Measurements from ENCODE around the gene SKI. TPM values are rescaled to one million over a fixed set of nuclear protein-coding genes. Genes with fewer than 3 reads are reported as not detected.
A peak's percentile ranks its signal among the peaks of the same experiment; 100 is the strongest.

The SKI gene
- total RNA-seq, 1 donor from 2014 or later: 26.9 TPM

DNA sequence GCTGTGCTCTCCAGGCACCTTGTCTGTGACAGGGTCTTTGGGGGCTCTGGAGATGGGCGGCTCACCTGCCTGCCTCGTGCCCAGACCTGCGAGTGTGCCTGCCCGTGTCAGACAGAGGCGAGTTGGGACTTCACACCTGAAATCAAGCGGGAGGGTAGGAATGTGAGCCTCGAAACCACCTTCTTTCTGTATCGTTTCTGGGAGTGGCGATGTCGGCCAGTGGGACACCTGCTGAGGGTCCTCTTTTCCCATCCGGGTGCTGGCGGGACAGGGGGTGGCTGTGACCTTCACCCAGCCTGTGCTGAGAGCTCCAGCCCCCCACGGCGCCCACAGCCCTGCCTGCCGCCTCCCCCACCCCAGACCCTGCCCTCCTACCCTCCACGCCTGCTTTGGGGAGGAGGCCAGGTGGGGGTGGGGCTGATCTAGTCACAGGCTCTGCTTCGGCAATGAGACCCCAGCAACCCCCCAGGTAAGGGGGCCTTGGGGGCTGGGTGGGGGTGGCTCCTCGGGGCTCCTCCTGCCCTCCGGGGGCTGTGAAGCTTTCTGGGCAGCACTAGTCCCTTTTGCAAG, 17.9 kb upstream of the SKI start:
- no peaks in the 10 kb centered on the region for H3K27me3 ChIP-seq (ENCODE audit: control insufficient read depth, insufficient read depth, low read length)
- DNase-seq (ENCODE audit: low read depth): no peak
- TF ChIP-seq, protein P1, sequence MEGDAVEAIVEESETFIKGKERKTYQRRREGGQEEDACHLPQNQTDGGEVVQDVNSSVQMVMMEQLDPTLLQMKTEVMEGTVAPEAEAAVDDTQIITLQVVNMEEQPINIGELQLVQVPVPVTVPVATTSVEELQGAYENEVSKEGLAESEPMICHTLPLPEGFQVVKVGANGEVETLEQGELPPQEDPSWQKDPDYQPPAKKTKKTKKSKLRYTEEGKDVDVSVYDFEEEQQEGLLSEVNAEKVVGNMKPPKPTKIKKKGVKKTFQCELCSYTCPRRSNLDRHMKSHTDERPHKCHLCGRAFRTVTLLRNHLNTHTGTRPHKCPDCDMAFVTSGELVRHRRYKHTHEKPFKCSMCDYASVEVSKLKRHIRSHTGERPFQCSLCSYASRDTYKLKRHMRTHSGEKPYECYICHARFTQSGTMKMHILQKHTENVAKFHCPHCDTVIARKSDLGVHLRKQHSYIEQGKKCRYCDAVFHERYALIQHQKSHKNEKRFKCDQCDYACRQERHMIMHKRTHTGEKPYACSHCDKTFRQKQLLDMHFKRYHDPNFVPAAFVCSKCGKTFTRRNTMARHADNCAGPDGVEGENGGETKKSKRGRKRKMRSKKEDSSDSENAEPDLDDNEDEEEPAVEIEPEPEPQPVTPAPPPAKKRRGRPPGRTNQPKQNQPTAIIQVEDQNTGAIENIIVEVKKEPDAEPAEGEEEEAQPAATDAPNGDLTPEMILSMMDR (IDR thresholded peaks at IDR 0.05; ENCODE audit: insufficient read depth, low read length, poor library complexity, severe bottlenecking): no peak
- no peak overlapping the region for H3K4me3 ChIP-seq (ENCODE audit: low read depth, low read length)
- no peaks in the 10 kb centered on the region for H3K36me3 ChIP-seq (ENCODE audit: control insufficient read depth, insufficient read depth, low read length)

DNA sequence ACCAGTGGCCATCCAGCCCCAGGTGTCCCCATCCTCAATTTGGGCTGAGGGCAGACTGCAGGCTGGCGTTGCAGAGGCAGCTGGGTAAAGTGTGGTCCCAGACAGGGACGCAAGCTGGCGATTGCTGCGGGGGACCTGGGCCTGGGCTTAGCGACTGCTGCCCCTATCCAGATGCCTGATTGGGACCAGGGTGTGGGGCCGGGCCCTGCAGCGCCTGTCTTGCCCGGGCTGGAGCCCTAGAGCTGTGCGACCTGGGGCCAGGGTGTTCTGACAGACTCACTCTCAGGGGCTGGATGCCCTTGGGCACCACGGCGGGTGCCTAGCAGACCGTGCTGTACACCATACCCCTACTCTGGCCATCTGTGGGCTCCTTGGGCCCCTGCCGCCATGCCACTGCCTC, 17.3 kb upstream of the SKI start:
- Histone ChIP-seq H3K36me3 (ENCODE audit: control insufficient read depth, insufficient read depth, low read length) (no peaks in the 10 kb centered on the region), H3K27me3 (ENCODE audit: control insufficient read depth, insufficient read depth, low read length) (no peaks in the 10 kb centered on the region), H3K4me3 (ENCODE audit: low read depth, low read length) (no peak overlapping the region)
- no peak for DNase-seq (ENCODE audit: low read depth)
- TF ChIP-seq, protein P1 (IDR thresholded peaks at IDR 0.05; ENCODE audit: insufficient read depth, low read length, poor library complexity, severe bottlenecking): no peak

DNA sequence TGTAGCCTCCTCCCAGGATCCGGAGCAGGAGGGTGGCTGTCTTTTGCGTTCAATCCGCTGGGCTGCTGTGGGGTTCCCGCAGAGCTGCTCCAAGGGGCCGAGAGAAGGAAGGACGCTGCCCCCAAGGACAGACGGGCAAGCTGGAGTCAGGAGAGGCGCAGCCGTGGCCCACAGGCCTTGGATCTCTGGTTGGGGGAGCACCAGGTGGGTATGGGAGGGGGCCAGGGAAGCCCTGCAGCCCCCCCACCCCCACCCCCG, 15.9 kb upstream of the SKI start:
- Histone ChIP-seq H3K4me3 (ENCODE audit: low read depth, low read length) (no peak overlapping the region), H3K27me3 (ENCODE audit: control insufficient read depth, insufficient read depth, low read length) (no peaks in the 10 kb centered on the region), H3K36me3 (ENCODE audit: control insufficient read depth, insufficient read depth, low read length) (no peaks in the 10 kb centered on the region)
- TF ChIP-seq, protein P1 (IDR thresholded peaks at IDR 0.05; ENCODE audit: insufficient read depth, low read length, poor library complexity, severe bottlenecking): no peak
- DNase-seq (ENCODE audit: low read depth): no peak

DNA sequence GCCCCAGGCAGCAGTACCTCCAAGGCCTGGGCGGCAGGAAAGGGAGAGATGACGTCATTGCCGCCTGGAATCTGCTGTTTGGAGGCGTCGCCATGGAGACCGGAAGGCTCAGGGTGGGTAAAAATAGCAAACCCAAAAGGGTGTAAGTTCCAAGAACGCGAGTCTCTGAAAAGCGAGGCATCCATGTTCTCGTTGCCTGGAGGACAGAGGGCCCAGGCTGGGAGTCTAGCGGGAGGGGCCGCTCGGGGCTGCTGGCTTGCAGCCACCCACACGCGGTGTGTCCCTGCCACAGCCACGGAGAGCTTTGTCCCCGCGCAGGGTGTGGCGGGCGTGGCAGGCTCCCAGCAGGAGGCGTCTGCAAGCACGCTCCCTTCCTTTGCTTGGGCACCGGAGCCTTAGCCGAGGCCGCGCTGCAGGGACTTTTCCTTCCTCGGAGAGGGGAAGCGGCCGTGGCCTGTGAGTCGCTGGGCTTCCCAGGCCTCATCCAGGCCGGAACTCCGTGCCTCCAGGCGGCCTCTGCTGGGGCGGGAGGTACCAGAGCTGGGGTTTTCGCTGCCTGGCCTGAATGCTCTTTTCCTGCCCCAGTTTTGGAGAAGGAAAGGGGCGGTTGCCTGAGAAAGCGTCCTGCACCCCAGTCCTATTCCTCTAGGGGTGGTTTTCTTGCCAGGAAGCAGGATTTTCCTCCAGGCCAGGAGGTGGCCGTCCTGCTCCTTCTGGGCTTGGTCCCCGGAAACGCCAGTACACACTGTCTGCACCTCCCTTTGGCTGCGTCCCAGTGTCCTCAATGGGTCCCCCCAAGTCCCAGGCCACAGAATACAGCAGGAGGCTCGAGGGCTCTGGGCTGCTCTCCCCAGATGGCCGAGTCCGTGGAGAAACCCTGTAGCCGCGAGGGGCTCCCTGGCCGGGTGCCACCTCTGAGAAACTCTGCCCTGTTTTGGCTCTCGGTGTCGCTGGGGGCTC, 15.3 kb upstream of the SKI start:
- peak overlapping the region; percentile 20 for H3K4me3 ChIP-seq (ENCODE audit: low read depth, low read length)
- H3K27me3 ChIP-seq (ENCODE audit: control insufficient read depth, insufficient read depth, low read length): no peaks in the 10 kb centered on the region
- TF ChIP-seq, protein P1 (IDR thresholded peaks at IDR 0.05; ENCODE audit: insufficient read depth, low read length, poor library complexity, severe bottlenecking): peak; percentile 20
- no peak for DNase-seq (ENCODE audit: low read depth)
- H3K36me3 ChIP-seq (ENCODE audit: control insufficient read depth, insufficient read depth, low read length): no peaks in the 10 kb centered on the region

DNA sequence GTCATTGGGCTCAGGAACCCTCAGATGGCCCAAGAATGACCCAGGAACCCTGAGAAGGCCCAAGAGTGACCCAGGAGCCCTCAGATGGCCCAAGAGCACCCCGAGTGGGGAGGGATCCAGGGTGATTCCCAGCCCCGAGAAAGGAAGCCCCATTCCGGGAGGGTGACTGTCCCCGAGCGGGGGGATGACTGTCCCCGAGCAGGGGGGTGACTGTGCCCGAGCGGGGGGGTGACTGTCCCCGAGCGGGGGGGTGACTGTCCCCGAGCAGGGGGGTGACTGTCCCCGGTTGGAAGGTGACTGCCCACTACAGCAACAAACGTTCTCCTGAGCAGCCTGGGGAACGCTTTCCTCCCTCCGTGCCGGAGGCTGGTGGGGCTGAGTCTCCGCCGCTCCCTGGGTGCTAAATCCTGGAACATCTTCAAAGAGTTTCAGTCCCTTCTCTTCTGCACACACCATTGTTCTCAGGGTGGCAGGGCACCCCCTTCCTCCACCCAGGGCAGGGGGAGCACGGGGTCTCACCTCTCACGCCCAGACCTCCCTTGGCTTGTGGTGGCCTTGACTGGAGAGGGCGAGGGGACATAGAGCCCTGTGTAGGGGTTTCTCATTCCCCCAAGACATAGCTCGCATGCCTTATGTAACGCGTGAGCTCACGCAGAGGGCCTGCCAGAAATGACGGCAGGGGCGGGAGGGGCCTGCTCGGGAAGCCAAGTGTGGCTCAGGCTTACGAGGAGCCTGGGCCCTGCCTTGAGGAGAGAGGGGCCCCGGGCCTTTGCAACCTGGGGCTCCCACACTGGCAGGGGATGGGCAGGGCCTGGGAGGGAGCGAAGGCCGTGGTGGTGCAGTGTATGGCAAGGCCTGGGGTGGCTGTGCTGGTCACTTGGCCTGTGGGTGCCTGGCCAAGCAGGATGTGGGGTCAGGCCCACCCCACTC, 14.3 kb upstream of the SKI start:
- DNase-seq (ENCODE audit: low read depth): no peak
- Histone ChIP-seq H3K27me3 (ENCODE audit: control insufficient read depth, insufficient read depth, low read length) (no peaks in the 10 kb centered on the region), H3K36me3 (ENCODE audit: control insufficient read depth, insufficient read depth, low read length) (no peaks in the 10 kb centered on the region), H3K4me3 (ENCODE audit: low read depth, low read length) (no peak overlapping the region)
- TF ChIP-seq, protein P1 (IDR thresholded peaks at IDR 0.05; ENCODE audit: insufficient read depth, low read length, poor library complexity, severe bottlenecking): no peak
